ENCODE results near the gene JCHAIN.

GRCh38 chr4:70713453-70714078, 47.3 kb upstream of the JCHAIN start:
- TF ChIP-seq POLR2A (IDR thresholded peaks at IDR 0.05) (no peak), CTCF (IDR thresholded peaks at IDR 0.05) (no peak), EP300 (IDR thresholded peaks at IDR 0.05) (no peak), POLR2AphosphoS5 (IDR thresholded peaks at IDR 0.05) (no peak)

Data from sigmoid colon (tissue), 4 donors.